Ramos (cell line): ENCODE data around the gene THADA.

ENCODE experiments used
- in situ Hi-C: fragments of 300-500 bp; cut with MboI; formaldehyde crosslinking; loops from one replicate; pipeline ENCODE4 v1.14.3; 2022; ENCODE audit warnings: low sequenced_read_pairs; ENCODE audit not compliant: unreplicated experiment

THADA gene

DNA sequence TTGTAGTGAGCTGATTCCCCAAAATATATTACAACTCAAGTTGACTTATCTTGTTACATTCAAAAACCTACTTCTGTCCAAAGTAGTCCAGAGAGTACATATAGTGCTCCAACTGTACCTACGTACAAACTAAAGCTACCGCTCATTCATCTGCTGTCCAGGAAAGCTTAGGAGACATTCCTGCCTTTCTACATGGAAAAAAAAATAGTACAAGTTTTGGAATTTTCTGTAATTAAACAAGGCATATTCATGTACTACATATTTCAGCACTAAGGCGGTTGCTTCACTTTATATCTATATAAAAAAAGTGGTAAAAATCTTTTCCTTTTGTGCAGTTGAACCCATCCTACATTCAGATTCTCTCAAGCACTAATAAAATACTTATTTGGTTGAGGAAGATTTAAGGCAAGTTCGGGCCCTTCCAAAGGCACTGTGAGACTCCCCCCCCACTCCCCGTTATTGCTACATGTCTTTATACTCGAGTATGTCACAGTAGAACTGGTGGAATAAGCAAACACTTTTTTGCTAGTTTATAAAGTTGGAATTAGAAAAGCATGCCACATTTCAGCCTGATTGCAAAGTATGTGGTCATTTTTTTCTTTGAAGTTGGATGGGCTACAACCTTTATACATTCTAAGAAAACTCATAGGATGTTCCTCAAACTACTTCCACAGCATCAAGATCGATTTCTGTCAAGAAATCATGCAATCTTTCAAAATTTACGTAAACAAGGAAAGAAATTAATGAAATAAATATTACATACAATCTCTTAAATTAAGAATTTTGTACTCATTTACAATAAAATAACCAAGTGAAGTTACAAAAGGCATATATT is 373.1 kb downstream of the THADA start:
- in situ Hi-C loops: no loop called here

DNA sequence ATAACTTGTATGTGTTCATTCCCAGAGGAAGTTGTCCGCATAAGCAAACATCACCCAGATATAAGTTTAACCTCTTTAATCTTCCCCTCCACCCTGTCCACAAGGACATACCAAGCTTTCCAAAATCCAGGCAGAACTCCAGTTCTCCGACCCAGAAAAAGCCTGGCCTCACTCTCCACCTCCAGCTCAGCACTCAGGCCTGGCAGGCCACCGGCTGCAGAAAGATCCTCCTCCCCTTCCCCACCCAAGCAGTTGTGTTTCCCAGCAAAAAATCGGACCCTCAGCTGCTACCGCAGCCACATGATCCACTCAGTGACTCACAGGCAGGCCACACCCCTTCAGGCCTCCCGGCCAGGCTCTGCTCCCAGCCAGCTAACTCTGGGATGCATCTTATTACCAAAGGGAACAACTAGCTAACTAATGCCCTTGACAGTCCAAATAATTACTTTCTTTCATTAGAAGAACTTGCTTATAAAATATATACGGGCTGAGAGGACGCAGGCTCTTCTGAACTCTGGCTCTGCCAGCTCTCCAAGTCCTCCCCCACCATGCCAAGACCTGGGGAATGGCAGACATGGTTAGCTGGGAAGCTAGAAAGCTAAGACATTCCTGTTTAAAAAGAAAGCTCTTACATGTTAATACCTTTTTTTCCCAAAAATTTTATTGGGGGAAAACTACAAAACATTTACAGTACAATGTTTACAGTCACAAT is 373.9 kb downstream of the THADA start:
- in situ Hi-C loops: no loop called here

DNA sequence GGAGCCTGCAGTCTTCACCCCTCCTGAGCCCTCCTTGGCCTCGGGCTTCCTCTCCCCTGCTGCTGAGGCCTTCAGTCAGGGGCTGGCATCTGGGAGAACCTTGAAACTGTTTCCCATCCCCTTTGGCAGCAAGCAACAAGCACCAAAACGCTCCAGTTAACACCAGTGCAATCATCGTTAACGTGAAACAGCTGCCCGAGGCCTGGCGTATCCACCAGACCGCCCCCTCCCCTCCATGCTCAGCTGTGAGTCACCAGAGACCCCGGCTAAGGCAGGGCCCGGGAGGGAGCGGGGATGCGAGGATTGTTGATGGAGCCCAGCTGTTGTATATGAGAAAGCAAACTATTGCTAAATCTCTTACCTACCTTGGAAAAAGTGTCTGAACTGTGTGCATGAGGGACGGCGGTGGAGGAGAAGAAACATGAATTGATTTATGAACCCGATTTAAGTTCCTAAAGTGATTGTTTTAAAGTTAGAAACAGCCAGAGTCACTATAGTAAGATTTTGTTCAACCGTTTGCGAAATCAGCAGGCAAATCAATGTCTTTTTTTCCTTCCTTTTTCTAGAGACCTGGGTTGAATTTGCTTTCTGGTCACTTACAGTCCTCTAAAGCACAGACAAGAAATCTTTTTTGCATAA is 374.6 kb downstream of the THADA start:
- in situ Hi-C loops: no loop called here

DNA sequence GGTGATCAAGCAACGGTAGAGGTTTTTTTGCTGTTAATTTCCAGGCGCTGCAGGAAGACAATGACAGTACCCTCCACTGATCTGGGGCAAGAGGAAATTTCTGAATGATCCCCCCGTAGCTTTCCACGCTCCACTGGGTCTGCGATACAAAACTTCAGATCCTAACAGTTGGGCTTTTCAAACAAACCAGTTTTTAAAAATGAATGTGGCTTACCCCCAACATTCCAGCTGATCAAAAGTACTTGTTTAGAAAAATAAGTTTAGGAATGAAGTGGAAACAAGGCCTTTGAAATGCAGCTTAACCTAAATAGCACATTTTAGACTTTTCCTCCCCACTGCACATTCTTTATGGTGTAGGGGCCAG is 375.1 kb downstream of the THADA start:
- in situ Hi-C loops: no loop called here

DNA sequence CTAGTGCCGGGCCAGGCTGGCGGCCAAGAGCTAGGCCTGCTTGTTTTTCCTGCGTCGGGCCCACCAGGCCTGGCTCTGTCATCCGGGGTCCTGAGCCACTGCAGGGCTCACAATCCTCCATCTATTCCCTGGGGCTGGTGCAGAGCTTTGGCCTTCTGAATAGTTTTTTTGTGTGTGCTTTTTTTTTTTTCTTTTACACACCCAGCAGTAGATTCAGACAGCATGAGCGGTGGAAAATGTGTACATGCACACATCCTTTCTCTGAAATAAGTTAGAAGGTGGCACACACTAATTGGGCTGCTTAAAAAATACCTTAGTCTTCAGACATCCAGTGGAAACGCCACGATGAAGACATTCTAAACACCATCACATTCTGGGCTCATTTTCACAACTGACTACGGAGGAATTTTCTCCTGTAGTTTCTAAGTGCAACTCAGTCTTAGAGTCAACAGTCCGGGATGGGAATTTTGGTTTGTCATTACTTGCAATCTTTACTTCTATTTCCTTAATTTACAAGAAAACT is 375.5 kb downstream of the THADA start:
- in situ Hi-C loops: no loop called here

DNA sequence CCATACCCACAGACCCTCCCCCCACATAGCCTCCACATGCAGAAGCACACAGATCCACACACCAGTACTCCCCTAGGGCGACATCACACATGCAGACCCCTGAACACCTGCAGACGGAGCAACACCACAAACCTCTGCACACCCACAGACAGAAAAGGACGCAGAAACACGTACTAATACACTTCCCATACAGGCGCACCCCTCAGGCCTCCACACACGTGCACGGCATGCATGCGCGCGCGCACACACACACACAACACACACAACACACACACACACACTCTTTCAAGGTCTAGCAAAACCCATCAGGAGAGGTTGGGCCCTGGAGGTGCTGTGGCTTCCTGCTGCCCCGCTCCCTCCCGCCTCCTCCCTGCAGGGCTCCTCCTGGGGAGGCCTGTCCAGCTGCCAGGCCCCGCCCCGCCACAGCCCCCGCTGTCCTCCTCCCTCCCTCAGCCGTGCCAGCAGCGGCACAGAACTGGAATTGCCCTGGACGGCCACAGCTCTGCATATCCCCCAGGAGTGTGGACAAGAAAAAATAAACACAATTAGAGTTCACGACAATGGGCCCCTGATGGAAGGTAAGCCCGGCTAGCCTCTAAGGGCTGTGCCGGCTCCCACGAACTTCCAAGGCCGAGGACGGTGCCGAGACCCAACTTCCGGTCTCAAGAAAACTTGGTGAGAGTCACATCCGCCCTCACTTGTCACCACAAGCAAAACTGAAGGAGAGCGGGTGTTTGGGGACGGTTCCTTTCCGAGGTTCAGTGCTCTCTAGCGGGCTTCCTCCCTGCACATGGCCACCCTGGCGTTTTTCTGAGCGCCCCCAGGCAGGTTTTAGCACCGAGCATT is 376.2 kb downstream of the THADA start:
- in situ Hi-C loops: no loop called here

DNA sequence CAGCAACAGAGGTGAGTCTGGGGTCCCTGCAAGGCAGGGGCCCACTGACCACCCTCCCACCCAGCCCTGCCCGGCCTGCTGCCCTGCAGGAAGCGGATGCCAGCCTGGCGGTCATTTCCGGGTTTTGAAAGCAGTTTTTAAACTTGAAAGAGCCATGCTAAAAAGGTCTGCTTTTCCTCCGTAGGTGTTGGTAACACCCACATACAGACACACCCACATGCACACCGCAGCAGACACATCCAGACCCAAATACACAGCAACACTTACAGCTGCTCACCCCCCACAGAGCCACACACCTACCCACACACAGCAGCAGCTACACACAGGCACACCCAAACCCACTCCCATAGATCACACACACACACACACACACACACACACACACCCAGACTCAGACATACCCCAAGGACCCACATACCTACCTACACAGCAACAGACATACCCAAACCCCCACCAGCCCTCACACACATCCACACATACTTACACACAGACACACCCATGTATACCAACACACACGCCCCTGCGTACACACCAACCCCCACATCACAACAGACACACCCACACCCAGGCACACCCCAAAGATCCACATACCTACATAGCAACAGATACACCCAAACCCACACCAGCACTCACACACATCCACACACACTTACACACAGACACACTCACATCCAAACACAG is 377.0 kb downstream of the THADA start:
- in situ Hi-C loops: no loop called here

DNA sequence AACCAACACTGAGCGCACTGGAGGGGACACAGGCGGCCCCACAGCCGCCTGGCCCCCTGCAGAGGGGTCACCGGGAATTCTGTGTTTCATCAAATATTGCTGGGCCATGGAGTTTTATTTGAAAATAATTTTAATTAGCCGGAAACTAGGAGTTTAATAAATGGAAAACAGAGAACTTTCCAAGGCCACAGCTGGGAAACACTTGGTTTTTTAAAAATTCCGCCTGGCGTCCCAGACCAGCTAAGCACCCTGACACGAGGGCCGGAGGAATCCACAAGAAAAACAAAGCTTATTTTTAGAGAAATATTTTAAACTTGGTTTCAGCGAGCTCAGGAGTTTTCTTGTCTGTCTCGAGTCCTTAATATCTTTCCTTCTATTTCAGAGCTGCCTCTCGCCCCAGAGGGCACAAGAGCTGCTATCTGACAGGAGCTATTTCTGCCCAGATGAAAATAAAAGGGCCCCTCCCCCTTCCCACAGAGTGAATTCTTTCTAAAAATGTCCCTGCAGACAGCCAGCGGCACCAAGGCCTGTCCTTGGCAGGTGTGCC is 377.6 kb downstream of the THADA start:
- in situ Hi-C loops: no loop called here

DNA sequence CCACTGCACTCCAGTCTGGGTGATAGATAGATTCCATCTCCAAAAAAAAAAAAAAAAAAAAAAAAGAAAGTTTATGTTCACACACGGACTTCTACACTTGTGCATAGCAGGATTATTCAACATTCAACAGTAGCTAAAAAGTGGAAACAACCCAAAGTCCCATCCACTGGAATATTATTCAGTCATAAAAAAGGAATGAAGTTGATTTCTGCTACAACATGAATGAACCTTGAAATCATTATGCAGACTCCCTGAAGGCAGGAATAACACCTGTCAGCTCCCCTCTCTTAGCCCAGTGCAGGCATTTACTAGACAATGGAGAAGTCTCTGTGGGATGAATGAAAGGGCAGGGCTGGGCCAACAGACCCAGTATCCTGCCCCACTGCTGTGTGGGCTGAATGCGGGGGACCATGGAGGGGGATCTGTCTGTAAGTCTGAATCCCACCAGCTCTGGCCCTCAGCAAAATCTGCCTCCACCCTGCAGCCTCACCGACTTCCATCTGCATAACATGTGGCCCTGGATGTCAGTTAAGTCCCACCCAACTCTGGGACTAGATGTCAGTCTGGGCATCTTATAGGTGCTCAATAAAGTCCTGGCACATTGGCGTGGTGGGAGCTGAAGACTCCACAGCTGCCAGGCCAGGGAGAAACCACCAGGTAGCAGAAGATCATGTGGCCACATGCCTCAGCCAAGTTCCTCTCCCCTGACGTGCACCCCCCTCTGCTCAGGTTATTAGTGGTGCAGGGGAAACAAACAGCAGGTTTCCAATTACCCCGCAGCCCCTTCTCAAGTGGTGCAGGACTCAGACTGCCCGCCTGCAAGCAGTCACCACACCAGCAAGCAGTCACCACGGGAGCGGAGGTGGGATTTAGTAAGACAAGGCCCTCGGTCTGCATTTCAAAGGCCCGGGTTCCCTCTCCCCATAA is 378.3 kb downstream of the THADA start:
- in situ Hi-C loops: no loop called here

DNA sequence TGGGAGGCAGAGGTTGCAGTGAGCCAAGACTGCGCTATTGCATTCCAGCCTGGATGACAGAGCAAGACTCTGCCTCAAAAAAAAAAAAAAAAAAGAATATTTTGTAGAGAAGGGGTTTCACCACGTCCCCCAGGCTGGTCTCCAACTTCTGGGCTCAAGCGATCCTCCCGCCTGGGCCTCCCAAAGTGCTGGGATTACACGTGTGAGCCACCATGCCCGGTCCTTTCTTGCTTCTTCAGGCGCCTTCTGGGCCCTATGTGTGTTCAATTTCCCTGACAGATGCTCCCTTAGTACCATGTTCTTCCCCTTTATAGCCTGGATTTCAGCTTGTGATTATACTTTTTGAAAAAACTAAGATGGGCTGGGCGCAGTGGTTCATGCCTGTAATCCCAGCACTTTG is 379.2 kb downstream of the THADA start:
- in situ Hi-C loops: no loop called here

DNA sequence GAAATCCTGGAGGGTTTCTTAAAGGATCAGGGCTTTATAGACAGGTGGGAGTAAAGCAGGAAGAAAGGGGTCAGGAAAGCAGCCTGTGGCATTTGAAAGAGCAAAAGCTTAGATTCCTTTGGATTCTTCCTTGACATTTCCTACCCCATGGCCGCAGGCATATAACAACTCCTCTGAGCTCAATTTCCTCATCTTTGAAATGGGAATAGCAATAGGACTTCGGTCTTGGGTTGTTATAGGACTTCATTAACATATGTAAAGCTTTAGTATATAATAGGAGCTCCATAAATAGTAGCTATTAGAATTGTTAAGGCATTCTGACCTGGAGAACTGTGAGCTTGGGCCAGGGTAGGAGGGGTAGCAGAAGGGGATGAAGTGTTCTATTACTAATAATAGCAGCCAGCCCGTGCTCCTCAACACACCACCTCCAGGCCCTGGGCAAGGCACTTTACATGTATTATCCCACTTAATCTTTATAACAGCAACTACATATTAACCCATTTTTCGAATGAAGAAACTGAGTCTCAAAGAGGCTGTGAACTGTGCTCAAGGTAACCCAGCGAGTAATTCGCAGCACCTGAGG is 380.1 kb downstream of the THADA start:
- in situ Hi-C loops: no loop called here

DNA sequence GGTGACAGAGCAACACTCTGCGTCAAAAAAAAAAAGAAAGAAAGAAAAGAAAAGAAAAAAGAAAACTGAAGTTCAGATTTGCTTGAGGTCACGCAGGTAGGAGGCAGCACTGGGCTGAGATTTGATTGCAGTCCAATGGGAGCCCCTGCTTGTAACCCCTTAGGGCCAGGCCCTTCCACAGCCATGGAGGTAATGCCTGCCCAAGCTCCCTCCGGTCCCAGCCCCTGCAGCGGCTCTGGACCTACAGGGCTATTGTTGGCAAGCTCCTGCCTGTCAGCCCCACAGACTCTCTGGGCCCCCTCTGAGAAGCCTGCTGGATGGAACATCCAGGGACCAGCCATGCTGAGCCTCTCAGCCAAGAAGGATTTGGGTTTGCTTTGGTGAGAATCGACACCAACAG is 381.6 kb downstream of the THADA start:
- in situ Hi-C loops: no loop called here

DNA sequence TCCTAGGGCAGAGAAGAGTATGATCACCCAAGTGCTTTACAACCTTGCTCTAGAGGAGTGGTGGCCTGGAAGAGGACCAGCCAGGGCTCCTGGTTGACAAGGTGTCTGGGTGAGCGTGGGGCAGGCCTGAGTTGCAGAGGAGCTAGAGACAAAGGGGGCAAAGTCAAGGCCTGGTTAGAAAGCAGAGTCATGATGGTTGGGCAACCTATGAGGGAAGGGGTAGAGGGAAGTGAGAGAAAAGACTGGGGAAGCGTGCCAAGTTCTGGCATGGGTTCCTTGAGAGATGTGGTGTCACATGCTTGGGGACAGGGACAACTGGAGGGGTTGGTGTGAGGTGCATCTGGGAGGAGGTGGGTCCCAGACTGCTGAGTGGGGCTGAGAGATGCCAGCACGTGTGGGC is 382.9 kb downstream of the THADA start:
- in situ Hi-C loops: no loop called here

DNA sequence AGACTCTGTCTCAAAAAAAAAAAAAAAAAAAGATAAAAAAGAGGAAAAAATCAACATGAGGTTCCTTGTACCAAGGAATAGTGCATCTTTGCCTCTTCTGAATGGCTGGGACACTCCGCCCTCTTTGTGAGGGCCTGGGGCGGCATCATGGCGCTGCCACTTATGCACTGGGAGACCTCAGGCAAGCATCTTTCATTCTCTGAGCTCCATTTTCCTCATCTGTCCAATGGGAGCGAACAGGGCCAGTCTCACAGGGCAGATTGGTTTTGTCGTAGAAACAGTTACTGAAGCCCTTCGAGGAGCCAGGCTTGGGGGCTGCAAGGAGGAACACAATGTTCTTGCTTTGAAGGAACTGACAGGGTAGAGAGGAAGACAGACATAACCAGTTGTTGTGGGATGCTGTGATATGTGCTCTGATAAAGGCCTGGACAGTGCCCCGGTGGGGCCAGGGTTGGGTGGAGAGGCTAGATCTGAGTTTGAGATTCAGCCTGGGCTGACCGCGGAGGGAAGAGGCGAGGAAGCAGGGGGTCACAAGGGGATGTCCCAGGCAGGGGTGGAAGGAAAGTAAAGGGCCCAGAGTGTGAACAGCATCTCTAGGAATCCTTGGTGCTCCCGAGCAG is 383.5 kb downstream of the THADA start:
- in situ Hi-C loops: no loop called here

DNA sequence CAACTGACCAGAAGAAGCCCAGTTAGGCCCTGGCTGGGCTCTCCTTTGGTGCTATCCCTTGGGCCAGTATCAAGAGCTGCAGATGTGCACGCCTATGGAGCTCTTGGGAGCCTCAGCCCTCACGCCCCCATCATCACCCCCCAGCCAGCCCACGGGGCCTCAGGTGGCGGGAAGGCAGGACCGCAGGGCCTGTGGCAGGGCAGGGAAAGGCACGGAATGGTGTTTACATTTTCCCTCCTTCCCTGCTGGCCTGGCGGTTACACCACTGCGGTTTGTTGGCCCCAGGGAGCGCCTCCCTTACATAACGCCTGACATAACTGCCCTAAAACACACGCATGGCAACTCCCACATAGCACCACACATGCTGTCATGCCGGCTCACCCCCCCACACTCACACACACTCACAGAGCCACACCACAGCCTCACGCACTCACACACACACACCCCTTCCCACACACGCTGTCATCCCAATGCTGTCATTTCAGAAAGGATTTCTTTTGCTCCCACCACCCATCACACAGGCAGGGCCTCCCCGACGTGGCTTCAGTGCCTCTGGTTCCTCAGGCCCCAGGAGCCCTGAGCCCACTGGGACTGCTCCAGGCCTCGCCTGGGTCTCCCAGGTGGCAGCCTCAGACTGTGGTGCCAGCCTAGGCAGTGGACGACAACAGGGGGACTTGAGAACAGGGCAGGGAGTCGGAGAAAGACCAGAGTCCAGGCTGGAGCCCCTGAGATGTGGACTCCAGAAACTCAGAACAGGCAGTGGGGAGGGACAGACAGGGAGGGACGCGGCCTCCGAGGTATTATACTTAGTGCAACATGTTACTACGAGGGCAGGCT is 385.2 kb downstream of the THADA start:
- in situ Hi-C loops: no loop called here

DNA sequence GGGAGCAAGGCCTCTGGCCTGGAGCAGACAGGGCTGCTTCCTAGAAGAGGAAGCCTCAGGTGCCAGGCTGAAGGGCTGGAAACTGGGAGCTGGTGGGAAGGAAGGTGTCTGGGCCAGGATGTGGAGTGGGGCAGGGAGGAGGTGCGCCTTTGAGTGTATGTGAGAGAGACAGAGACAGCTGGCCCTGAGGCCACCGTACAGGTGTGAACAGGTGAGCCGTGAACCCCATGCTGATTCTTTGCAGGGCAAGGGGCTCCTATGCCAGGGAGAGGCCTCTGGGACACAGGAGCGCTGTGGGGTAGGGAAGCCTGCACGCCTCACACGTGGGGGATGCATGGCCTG is 385.7 kb downstream of the THADA start:
- in situ Hi-C loops: no loop called here

DNA sequence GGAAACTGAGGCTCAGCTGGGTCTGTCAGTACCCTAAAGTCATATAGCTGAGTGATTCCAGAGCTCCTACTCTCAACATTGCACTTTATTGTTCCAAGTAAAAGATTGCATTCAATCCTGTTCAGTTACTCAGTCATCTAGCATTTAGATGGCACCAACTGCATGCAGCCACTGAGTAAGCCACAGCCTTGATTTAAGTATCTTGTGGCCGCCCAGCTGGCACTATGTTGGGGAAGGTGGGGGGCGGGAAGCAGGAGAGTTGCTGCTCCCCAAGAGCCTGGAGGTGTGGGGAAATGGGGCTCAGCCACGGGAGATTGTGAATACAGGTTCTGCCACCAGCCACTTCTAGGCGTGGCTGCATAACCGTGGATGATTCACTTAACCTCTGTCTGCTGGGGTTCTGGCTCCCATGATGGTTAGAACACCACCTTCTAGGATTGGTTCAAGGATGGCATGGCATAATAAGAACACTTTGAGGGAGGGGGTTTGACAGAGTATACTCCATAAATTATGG is 386.6 kb downstream of the THADA start:
- in situ Hi-C loops: no loop called here
